Measurements from ENCODE around the gene ELK4.

GRCh38 chr1:205652984-205653383 lies 21.2 kb upstream of the ELK4 start:
- TF ChIP-seq CTCF (IDR thresholded peaks at IDR 0.05 in 8 of 11, conservative IDR thresholded peaks at IDR 0.05 in 3 of 11) (no peak), POLR2AphosphoS5 (IDR thresholded peaks at IDR 0.05) (no peak)
